GM12878 (cell line): ENCODE results near the gene CSNK2A1. TPM values are rescaled to one million over a fixed set of nuclear protein-coding genes. Genes with fewer than 3 reads are reported as not detected.

Experiments
- ATAC-seq: fragments of 200-7000 bp; cut with Tn5 transposase; 3 replicates; pipeline ENCODE4 v1.9.1; 2020; ENCODE audit warnings: mild to moderate bottlenecking, moderate library complexity
- BruUV-seq: library from RNA; stranded (reverse); fragments of 400-500 nt; replicated peaks from 2 replicates; lab custom pipeline; 2021; lab: Mats Ljungman, UMichigan
- CTCF ChIA-PET: fragments of 300-600 bp; sonication (Branson Sonifier 250); formaldehyde crosslinking; extraction: SDS; loops from one replicate; lab custom pipeline; 2021; ENCODE audit warnings: inconsistent platforms; lab: Yijun Ruan, JAX
- POLR2A ChIA-PET: fragments of 350-600 bp; formaldehyde crosslinking; extraction: SDS; loops from one replicate; lab custom pipeline; 2021; ENCODE audit warnings: inconsistent platforms; lab: Charles Lee
- RAD21 ChIA-PET: fragments of 300-600 bp; sonication (Branson Sonifier 250); formaldehyde crosslinking; loops from one replicate; lab custom pipeline; 2023; ENCODE audit warnings: antibody characterized with exemption; ENCODE audit not compliant: unreplicated experiment; lab: Charles Lee
- SMC1A ChIA-PET: fragments of 300-600 bp; sonication (Branson Sonifier 250); formaldehyde crosslinking; loops from one replicate; lab custom pipeline; 2023; ENCODE audit not compliant: unreplicated experiment, uncharacterized antibody; lab: Charles Lee
- DNase-seq: peaks from one replicate; pipeline ENCODE4 v3.0.0-alpha.2; 2011; ENCODE audit warnings: low read depth, low spot score
- FAIRE-seq: peaks from 3 replicates; lab custom pipeline; 2011; peaks lifted over from hg19 to GRCh38; lab: Jason Lieb, UNC
- H2AFZ ChIP-seq: 2 replicates; pipeline ENCODE4 v1.6.0; 2011; ENCODE audit warnings: low read depth, low read length, control low read depth; ENCODE audit not compliant: control insufficient read depth
- H3K27ac ChIP-seq: 2 replicates; pipeline ENCODE4 v1.5.1; 2011; ENCODE audit warnings: control low read depth; ENCODE audit not compliant: control insufficient read depth, insufficient read depth
- H3K27me3 ChIP-seq, 2 experiments: replicated peaks in 1 of 2; 2 replicates each; pipeline versions ENCODE4 v1.6.0 to v1.6.1; 2011; ENCODE audit warnings: low read length in 1 of 2; ENCODE audit not compliant: control insufficient read depth in 2 of 2, insufficient read depth in 2 of 2
- H3K36me3 ChIP-seq, 2 experiments: 2 replicates each; pipeline ENCODE4 v1.5.1; 2011; ENCODE audit warnings: low read length in 1 of 2; ENCODE audit not compliant: control insufficient read depth in 2 of 2, insufficient read depth in 2 of 2
- H3K4me1 ChIP-seq: 2 replicates; pipeline ENCODE4 v1.6.1; 2011; ENCODE audit warnings: mild to moderate bottlenecking, low read length, moderate library complexity, mixed read lengths; ENCODE audit not compliant: control insufficient read depth, insufficient read depth
- H3K4me2 ChIP-seq: 2 replicates; pipeline ENCODE4 v1.6.0; 2011; ENCODE audit warnings: control low read depth; ENCODE audit not compliant: control insufficient read depth, insufficient read depth
- H3K4me3 ChIP-seq: fragments of 200-600 bp; sonication (generic); 2 replicates; pipeline ENCODE4 v1.5.1; 2016
- H3K79me2 ChIP-seq: 2 replicates; pipeline ENCODE4 v1.6.0; 2011; ENCODE audit warnings: low read length; ENCODE audit not compliant: control insufficient read depth, insufficient read depth
- H3K9ac ChIP-seq: 2 replicates; pipeline ENCODE4 v1.8.0; 2011; ENCODE audit warnings: low read length, control low read depth, mixed read lengths; ENCODE audit not compliant: control insufficient read depth, insufficient read depth
- H3K9me3 ChIP-seq: replicated peaks from 3 replicates; pipeline ENCODE4 v1.5.1; 2011; ENCODE audit warnings: mild to moderate bottlenecking, low read length; ENCODE audit not compliant: control insufficient read depth, insufficient read depth
- H4K20me1 ChIP-seq: 2 replicates; pipeline ENCODE4 v1.6.0; 2011; ENCODE audit not compliant: control insufficient read depth, insufficient read depth
- MEF2B ChIP-seq: fragments of 450-650 bp; IDR thresholded peaks from 2 replicates; pipeline ENCODE4 v1.6.1; 2018; ENCODE audit warnings: mild to moderate bottlenecking, moderate library complexity; ENCODE audit not compliant: partially characterized antibody, poor library complexity, severe bottlenecking
- NBN ChIP-seq: fragments of 450-650 bp; IDR thresholded peaks from 2 replicates; pipeline ENCODE4 v1.6.1; 2016
- NR2C1 ChIP-seq: fragments of 450-650 bp; IDR thresholded peaks from 2 replicates; pipeline ENCODE4 v1.6.1; 2017; ENCODE audit warnings: antibody characterized with exemption, mild to moderate bottlenecking, moderate library complexity
- PAX5 ChIP-seq: IDR thresholded peaks from 2 replicates; pipeline ENCODE4 v1.6.1; 2011; ENCODE audit warnings: low read depth, low read length, borderline replicate concordance
- RELA ChIP-seq: fragments of 450-650 bp; IDR thresholded peaks from 2 replicates; pipeline ENCODE4 v1.8.0; 2014; ENCODE audit warnings: borderline replicate concordance; ENCODE audit not compliant: partially characterized antibody
- YBX1 ChIP-seq: fragments of 450-650 bp; IDR thresholded peaks from 2 replicates; pipeline ENCODE4 v1.6.1; 2016; ENCODE audit warnings: antibody characterized with exemption
- WGBS: methylation state at CpG from one replicate; pipeline ENCODE4 v1.1.6; 2016; ENCODE audit warnings: low lambda C conversion rate; ENCODE audit not compliant: insufficient replicate concordance, insufficient coverage; ENCODE audit errors: missing lambda C conversion rate; 5-methylcytosine and 5-hydroxymethylcytosine counted together
- in situ Hi-C: fragments of 300-500 bp; cut with MboI; formaldehyde crosslinking; loops from 9 replicates; pipeline ENCODE4 v1.14.3; 2018; ENCODE audit warnings: mixed read lengths
- intact Hi-C: fragments of 100-400 bp; cut with micrococcal nuclease; formaldehyde crosslinking; loops from one replicate; pipeline ENCODE4 v1.14.2; 2022; ENCODE audit not compliant: unreplicated experiment
- polyA plus RNA-seq, 11 experiments: library from polyadenylated mRNA; depleted of rRNA in 4 of 11; unstranded in 6 of 11; stranded (reverse) in 5 of 11; fragments of >200 nt; fragmentation: Nextera tagmentation in 4 of 11; fragmentation: Illumina TruSeq in 1 of 11; extraction: Ambion mirVana in 4 of 11; extraction: Trizol in 1 of 11; gene quantifications; 1 replicate in 1 of 11; 2 replicates in 10 of 11; pipeline versions ENCODE4 v1.2.1 to v1.2.3, GENCODE V29; 2011 to 2016; ENCODE audit warnings: inconsistent platforms in 2 of 11, missing spikeins in 2 of 11, low read depth in 1 of 11
- total RNA-seq, 4 experiments: library from RNA; depleted of rRNA in 3 of 4; stranded (reverse); fragments of >200 nt in 3 of 4; fragmentation: Illumina TruSeq in 1 of 4; extraction: Trizol in 1 of 4; gene quantifications; 2 replicates each; pipeline versions ENCODE4 v1.2.1 to v1.2.3, GENCODE V29; 2013 to 2021
- TF ChIP-seq, protein P1 (sequence below): IDR thresholded peaks from 2 replicates; pipeline ENCODE4 v1.6.1; 2012; ENCODE audit warnings: low read depth, low read length, improper control_type of control experiment
- TF ChIP-seq, protein P2 (sequence below): IDR thresholded peaks from 2 replicates; pipeline ENCODE4 v1.6.1; 2011; ENCODE audit warnings: borderline replicate concordance, low read depth, mild to moderate bottlenecking, moderate library complexity, mixed read lengths, low read length; ENCODE audit not compliant: insufficient read depth; ENCODE audit errors: extremely low read length
- TF ChIP-seq, protein P3 (sequence below): fragments of 450-650 bp; IDR thresholded peaks from 2 replicates; pipeline ENCODE4 v1.6.1; 2017; ENCODE audit warnings: antibody characterized with exemption, mild to moderate bottlenecking, moderate library complexity

The CSNK2A1 gene
- total and polyA plus RNA-seq, 10 of the 15 experiments (the other 5 are each of a cell fraction or from before 2014, with no cell fraction given), result 47.6 to 199 (median 95.0) TPM

DNA sequence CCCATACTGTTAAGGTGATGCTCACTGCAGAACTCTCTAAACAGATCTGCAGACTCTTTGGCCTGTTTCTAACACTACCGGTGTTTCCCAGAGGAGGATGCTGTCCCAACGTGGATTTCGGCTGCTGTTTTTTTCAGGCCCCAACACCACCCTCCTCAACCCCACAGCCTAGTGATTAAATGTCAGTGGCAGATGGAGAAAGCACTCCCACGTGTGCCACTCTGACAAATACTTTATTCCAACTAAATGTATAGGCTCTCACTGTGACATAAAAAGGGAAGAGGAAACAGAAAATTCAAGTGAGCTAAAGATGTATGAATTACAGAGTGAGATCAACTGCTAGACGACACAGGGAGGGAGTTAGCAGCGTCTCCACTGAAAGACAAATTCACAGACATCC is 84.8 kb downstream of the CSNK2A1 start:
- TF ChIP-seq PAX5, result no peak
- TF ChIP-seq, protein P1, sequence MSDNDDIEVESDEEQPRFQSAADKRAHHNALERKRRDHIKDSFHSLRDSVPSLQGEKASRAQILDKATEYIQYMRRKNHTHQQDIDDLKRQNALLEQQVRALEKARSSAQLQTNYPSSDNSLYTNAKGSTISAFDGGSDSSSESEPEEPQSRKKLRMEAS, result no peak
- no peak for TF ChIP-seq MEF2B
- no peak for TF ChIP-seq NBN
- TF ChIP-seq, protein P2, sequence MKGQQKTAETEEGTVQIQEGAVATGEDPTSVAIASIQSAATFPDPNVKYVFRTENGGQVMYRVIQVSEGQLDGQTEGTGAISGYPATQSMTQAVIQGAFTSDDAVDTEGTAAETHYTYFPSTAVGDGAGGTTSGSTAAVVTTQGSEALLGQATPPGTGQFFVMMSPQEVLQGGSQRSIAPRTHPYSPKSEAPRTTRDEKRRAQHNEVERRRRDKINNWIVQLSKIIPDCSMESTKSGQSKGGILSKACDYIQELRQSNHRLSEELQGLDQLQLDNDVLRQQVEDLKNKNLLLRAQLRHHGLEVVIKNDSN, result no peak
- no peak for TF ChIP-seq NR2C1
- TF ChIP-seq, protein P3, sequence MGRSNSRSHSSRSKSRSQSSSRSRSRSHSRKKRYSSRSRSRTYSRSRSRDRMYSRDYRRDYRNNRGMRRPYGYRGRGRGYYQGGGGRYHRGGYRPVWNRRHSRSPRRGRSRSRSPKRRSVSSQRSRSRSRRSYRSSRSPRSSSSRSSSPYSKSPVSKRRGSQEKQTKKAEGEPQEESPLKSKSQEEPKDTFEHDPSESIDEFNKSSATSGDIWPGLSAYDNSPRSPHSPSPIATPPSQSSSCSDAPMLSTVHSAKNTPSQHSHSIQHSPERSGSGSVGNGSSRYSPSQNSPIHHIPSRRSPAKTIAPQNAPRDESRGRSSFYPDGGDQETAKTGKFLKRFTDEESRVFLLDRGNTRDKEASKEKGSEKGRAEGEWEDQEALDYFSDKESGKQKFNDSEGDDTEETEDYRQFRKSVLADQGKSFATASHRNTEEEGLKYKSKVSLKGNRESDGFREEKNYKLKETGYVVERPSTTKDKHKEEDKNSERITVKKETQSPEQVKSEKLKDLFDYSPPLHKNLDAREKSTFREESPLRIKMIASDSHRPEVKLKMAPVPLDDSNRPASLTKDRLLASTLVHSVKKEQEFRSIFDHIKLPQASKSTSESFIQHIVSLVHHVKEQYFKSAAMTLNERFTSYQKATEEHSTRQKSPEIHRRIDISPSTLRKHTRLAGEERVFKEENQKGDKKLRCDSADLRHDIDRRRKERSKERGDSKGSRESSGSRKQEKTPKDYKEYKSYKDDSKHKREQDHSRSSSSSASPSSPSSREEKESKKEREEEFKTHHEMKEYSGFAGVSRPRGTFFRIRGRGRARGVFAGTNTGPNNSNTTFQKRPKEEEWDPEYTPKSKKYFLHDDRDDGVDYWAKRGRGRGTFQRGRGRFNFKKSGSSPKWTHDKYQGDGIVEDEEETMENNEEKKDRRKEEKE, result no peak
- no peak for TF ChIP-seq YBX1
- TF ChIP-seq RELA, result no peak
- no TSS peak for BruUV-seq
- no peaks in the 10 kb centered on the region for H4K20me1 ChIP-seq
- H3K4me2 ChIP-seq, result no peak overlapping the region
- ATAC-seq (no peak), DNase-seq (no peak), FAIRE-seq (no peak)
- H2AFZ ChIP-seq, result no peak overlapping the region
- no peak overlapping the region for H3K27ac ChIP-seq
- no peak overlapping the region for H3K9ac ChIP-seq
- WGBS, result 77% methylated on average over 6 of the region's 6 CpGs
- POLR2A ChIA-PET, result interaction anchor here (0.6 to 1.0 kb wide), 2 partner anchors 45 to 51 kb away, joined by 4 to 5 read pairs; no protein-coding TSS in a partner anchor
- intact Hi-C loops (no loop called here), in situ Hi-C loops (no loop called here)
- H3K36me3 ChIP-seq, result no peaks in the 10 kb centered on the region; a peak in 1 of 4 replicates
- no peak overlapping the region for H3K4me3 ChIP-seq
- peaks cover 5% of the 10 kb centered on the region for H3K4me1 ChIP-seq
- SMC1A ChIA-PET, result interaction anchor here (0.6 to 1.5 kb wide), 5 partner anchors 27 to 113 kb away, joined by 3 to 4 read pairs (median 3); no protein-coding TSS in a partner anchor
- CTCF ChIA-PET, result no interaction called here
- no peaks in the 10 kb centered on the region for H3K9me3 ChIP-seq
- H3K79me2 ChIP-seq, result peaks cover 48% of the 10 kb centered on the region
- no peaks in the 10 kb centered on the region for H3K27me3 ChIP-seq
- RAD21 ChIA-PET, result interaction anchor here (1.3 kb wide), 1 partner anchor 106 kb away, joined by 3 read pairs; no protein-coding TSS in a partner anchor
